Pulmonary artery endothelial cell (primary cell): ENCODE measurements around the gene COX6A2. TPM values are rescaled to one million over a fixed set of nuclear protein-coding genes. Genes with fewer than 3 reads are reported as not detected.
"Not testable (repeated sequence)": the region's sequence is repeated elsewhere in the genome, so short reads cannot be mapped to it uniquely, and the experiment has no call there.

ENCODE experiments used
- DNase-seq: peaks from one replicate; pipeline ENCODE4 v3.0.0-alpha.2; 2011; ENCODE audit warnings: low read depth, low spot score
- total RNA-seq: library from RNA; depleted of rRNA; stranded (reverse); fragments of >200 nt; gene quantifications from 2 replicates; pipeline ENCODE4 v1.2.3, GENCODE V29; 2014

Gene COX6A2
- total RNA-seq, 1 donor from 2014 or later = not detected

- no peak for DNase-seq
These were observed 34.0 kb upstream of the COX6A2 start for GRCh38 chr16:31461921-31462804.

DNA sequence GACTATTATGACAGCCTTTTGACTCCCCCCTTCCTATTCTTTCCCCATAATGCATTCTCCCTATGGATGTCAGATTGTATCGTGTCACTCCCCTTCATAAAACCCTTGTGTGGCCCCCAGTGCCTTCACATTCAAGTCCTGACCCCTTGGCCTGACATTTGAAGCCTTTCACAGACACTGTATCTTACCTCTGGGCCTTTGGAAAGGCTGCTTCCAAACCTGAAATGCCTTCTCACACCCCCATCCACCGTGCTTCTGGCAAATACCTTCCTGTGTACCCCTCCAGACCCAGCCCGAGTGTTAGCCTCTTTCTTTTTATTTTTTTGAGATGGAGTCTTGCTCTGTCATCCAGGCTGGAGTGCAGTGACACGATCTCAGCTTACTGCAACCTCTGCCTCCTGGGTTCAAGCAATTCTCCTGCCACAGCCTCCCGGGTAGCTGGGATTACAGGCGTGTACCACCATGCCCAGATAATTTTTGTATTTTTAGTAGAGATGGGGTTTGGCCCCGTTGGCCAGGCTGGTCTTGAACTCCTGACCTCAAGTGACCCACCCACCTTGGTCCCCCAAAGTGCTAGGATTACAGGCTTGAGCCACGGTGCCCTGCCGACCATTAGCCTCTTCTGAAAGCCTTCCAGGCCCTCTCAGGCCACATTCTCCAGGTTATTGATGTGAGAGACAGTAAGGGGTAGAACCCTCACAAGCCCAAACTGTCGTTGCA is 33.2 kb upstream of the COX6A2 start:
- DNase-seq = no peak

- no peak for DNase-seq
These were observed 32.4 kb upstream of the COX6A2 start for GRCh38 chr16:31460582-31461002.

DNA sequence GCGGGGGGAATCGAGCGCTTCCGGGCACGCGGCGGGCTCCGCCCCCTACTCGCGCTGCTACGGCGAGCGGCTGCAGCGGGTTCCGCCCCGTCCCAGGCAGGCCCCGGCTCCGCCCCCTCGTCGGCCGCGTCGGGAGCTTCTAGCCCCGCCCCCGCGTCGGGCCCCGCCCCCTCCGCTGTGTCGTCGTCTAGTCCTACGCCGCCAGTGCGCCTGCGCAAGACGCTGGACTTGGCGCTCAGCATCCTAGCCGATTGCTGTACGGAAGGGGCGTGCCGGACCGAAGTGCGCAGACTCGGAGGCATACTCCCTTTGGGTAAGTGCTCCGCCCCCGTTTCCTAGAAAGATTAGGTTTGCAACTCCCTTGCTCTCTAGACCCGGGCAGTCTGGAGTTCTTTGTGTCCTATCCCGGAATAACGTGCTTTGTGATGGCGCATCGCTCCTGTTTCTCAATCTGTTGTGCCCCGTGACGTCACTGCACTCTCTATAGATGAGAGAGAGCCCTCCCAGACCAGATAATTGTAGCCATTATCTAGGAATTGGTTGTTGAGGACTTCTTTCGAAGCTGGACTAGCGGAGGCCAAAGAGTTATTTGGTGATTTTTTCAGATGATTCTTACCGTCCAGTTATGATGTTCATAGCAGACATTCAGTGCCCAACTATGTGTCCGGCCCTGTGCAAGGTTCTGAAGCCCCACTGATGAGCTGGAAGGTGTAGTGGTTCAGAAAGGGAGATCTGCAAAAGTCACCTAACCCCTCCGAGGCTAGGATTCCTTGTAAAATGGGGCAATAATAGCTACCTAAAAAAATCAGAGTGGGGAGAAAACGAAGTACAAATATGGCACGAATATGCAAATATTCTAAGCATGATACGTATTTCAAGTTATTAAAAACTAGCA is 31.8 kb upstream of the COX6A2 start:
- peak; percentile 94 for DNase-seq

DNA sequence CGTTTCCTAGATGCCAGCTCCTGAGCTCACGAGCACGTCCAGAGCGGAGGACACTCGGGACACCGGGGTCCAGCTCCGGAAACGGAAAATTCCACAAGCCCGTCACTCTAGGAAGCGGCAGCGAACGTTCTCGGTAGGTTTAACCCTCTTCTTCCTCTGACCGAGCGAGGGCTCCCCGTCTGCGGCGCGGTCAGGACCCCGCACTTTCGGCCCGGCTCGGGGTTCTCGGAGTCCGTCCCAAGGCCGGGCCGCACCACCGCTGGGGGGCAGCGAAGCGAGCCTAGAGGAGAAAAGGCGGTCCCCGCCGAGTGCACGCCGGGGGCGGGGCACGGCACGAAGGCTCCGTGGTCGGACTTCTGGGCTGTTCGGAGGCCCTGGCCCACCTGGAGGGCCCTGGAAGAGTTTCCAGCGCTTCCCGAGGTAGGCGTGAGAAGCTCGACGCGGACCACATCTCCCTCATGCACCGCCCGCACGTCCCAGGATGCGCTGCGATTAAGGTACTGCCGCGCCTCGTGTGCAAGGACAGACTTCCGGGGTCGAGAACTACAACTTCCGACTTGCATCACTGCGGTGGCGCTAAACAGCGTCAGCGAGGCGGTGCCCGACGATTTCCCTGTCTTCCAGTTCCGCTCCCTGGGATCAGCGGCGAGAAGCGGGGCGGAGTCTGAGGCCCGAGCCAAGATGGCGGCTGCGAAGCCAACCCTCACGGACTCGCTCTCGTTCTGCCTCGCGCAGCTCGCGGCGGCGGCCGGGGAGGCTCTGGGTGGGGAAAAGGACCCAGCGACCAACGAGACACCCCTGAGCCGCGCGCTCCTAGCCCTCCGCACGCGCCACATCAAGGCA is 30.9 kb upstream of the COX6A2 start, which contains the start of gene ARMC5:
Gene ARMC5, plus strand, starts transcription at position 658 of the 843 bp plus-strand sequence. Its CDS starts 24 bp downstream, at position 682.
- DNase-seq = peak; percentile 94

DNA sequence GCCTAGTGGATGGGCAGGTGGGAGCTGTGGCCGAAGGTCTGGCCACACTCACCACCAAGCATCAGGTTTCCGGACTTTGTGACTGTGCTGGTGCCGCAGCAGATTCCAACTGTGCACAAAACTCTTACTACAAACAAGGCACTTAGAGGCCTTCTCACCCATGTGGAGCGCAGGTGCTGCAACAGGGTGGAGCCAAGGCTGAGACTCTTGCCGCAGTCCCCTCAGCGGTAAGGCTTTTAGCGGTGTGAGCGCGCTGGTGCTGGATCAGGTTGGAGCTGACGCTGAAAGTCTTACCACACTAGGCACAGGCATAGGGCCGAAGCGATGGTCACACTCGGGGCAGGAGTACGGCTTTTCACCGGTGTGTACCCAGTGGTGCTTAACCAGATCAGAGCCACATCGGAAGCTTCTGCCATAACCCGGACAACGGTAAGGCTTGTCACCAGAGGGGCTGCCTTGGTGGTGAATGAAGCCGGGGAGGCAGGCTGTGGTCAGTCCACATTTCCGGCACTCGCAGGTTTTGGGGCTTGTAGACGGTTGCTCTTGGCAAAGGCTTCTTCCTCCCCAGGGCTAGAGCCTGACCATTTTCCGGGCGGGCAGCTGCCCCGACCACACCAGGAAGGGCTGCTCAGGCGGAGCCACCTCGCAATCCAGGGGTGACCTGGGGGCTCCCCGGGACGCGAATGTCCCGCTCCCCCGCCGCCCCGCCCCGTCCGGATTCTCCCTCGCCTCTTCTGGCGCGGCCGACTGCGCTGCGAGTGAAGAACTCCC is 30.1 kb upstream of the COX6A2 start:
- DNase-seq = no peak

GRCh38 chr16:31456988-31457360 is 28.8 kb upstream of the COX6A2 start:
- DNase-seq = no peak

- no peak for DNase-seq
These were observed 27.6 kb upstream of the COX6A2 start for GRCh38 chr16:31455601-31456314.

DNA sequence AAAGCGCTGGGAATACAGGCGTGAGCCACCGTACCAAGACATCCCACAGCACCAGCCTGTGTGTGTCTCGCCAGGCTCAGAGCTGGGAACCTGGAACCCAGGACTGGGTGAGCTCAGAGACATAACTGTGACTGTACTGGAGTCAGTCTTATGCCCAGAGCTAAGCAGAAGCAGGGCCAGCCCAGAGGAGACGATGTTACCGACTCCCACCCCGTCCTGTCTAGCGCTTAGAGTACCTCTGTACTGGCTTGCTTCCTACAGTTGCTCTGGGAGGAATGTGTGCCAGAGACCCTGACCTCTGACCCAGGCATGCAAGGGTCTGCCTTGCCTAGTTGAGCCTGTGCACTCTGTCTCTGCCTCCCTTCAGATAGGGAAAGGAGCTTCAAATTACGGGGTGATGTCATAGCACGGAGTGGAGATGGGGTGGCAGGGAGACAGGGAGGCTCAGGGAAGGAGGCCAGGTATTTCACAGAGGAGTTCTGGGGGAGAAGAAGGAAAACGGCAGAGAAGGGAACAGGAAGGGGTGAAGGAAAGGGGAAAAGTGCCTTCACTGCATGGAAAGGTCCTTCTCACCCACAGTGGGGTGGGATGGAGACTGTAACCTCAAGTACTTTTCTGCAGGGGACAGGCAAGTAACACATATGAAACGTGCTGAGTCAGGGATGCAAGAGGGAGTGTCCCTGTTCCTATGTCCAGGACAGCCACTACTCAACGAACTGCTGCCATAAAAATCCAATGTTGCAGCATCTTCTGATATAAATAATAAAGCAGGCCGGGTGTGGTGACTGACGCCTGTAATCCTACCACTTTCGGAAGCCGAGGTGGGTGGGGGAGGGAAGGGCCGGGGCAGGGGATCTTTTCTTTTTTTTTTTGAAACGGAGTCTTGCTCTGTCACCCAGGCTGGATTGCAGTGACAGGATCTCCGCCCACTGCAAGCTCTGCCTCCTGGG is 25.4 kb upstream of the COX6A2 start:
- DNase-seq = no peak

DNA sequence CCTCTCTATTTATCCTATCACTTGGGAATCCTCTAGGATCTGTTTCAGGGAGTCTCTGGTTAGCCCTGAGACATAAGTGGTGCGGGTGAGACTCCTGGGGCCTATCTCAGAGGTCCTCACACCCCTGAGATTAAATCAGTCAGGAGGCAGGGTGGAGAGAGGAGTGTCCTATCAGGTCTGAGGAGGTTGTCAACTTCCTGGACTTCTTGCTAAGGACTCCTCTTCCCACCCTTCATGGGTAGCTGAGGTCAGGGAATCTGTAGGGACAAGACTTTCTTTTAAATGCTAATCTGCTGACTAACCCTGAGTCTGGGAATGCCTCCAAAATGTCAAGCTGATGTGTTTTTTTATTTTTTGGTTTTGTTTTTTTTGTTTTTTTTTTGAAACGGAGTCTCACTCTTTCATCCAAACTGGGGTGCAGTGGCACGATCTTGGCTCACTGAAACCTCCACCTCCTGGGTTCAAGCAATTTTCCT is 24.5 kb upstream of the COX6A2 start:
- DNase-seq = no peak

GRCh38 chr16:31451681-31452351 is 23.7 kb upstream of the COX6A2 start:
- no peak for DNase-seq

DNA sequence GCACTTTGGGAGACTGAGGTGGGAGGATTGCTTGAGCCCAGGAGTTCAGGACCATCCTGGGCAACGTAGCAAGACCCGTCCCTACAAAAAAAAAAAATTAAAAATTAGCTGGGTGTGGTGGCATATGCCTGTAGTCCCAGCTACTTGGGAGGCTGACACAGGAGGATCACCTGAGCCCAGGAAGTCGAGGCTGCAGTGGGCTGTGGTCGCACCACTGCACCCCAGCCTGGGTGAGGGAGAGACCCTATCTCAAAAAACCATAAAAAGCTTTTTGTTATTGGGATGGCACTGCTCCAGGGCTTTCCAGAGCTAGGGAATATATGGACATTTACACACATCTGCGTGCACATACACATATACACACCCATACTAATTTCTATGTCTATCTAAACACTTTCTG is 23.0 kb upstream of the COX6A2 start:
- no peak for DNase-seq

DNA sequence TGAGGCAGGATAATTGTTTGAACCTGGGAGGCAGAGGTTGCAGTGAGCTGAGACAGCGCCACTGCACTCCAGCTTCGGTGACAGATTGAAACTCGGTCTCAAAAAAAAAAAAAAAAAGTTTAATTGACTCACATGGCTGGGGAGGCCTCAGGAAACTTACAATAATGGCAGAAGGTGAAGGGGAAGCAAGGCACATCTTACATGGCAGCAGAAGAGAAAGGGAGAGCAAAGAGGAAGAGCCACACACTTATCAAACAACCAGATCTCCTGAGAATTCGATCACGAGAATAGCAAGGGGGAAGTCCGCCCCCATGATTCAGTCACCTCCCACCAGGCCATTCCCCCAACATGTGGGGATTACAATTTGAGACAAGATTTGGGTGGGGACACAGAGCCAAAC is 17.8 kb upstream of the COX6A2 start:
- not testable (repeated sequence) for DNase-seq

GRCh38 chr16:31441956-31442355 is 13.8 kb upstream of the COX6A2 start:
- no peak for DNase-seq

- DNase-seq = no peak
These were observed 12.5 kb upstream of the COX6A2 start for GRCh38 chr16:31440516-31441184.

GRCh38 chr16:31439519-31439918 is 11.4 kb upstream of the COX6A2 start:
- DNase-seq = no peak

DNA sequence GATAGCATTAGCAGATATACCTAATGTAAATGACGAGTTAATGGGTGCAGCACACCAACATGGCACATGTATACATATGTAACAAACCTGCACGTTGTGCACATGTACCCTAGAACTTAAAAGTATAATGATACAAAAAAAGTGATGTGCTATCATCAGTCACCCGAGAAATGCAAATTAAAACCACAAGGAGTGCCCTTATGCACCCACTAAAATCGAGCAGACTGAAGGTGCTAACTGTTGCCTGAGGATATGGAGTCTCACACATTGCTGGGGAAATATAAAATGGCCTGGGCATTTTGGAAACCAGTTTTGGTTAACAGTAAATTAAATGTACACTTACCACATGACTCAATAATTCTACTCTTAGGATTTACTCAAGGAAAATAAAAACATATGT is 10.9 kb upstream of the COX6A2 start:
- DNase-seq = not testable (repeated sequence)
